Mesenchymal stem cell (in vitro differentiated cells and primary cell): Measurements from ENCODE around the gene TSPAN11.

Experiments used
- DNase-seq: peaks from one replicate; pipeline ENCODE4 v3.0.0-alpha.2; 2013
- H2AFZ ChIP-seq: one replicate; pipeline ENCODE4 v1.6.1; 2013; ENCODE audit warnings: low read depth, mild to moderate bottlenecking, control low read depth, inconsistent platforms, low read length, moderate library complexity
- H2AK5ac ChIP-seq: 2 replicates; pipeline ENCODE4 v1.6.1; 2013; ENCODE audit warnings: low read length, moderate library complexity, mild to moderate bottlenecking, inconsistent platforms; ENCODE audit not compliant: severe bottlenecking
- H2BK120ac ChIP-seq: one replicate; pipeline ENCODE4 v1.6.1; 2013; ENCODE audit warnings: low read depth, mild to moderate bottlenecking, inconsistent platforms, low read length, moderate library complexity
- H2BK12ac ChIP-seq, 2 experiments: one replicate each; pipeline ENCODE4 v1.6.1; 2013; ENCODE audit warnings: inconsistent platforms in 2 of 2, low read length in 2 of 2, mild to moderate bottlenecking in 2 of 2, moderate library complexity in 2 of 2, control low read depth in 1 of 2
- H2BK15ac ChIP-seq: one replicate; pipeline ENCODE4 v1.6.1; 2013; ENCODE audit warnings: mild to moderate bottlenecking, low read depth, inconsistent platforms; ENCODE audit not compliant: poor library complexity, severe bottlenecking
- H2BK5ac ChIP-seq: 2 replicates; pipeline ENCODE4 v1.6.1; 2013; ENCODE audit warnings: low read depth, mild to moderate bottlenecking, low read length, control low read depth, inconsistent platforms; ENCODE audit not compliant: poor library complexity, severe bottlenecking
- H3K14ac ChIP-seq, 2 experiments: one replicate each; pipeline ENCODE4 v1.6.1; 2013; ENCODE audit warnings: inconsistent platforms in 2 of 2, low read length in 2 of 2, control low read depth in 1 of 2, mild to moderate bottlenecking in 1 of 2, moderate library complexity in 1 of 2
- H3K18ac ChIP-seq, 2 experiments: one replicate each; pipeline ENCODE4 v1.6.1; 2013; ENCODE audit warnings: inconsistent platforms in 2 of 2, low read length in 2 of 2, control low read depth in 1 of 2, low read depth in 1 of 2, mild to moderate bottlenecking in 1 of 2
- H3K23ac ChIP-seq, 2 experiments: one replicate each; pipeline ENCODE4 v1.6.1; 2013; ENCODE audit warnings: inconsistent platforms in 2 of 2, low read length in 2 of 2, mild to moderate bottlenecking in 2 of 2, moderate library complexity in 2 of 2, control low read depth in 1 of 2
- H3K27ac ChIP-seq: 2 replicates; pipeline ENCODE4 v1.5.1; 2013; ENCODE audit warnings: mild to moderate bottlenecking, moderate library complexity, low read length, control low read depth, inconsistent platforms; ENCODE audit not compliant: poor library complexity, severe bottlenecking
- H3K27me3 ChIP-seq, 2 experiments: 2 replicates each; pipeline versions ENCODE4 v1.6.1 to v1.7.0; 2013; ENCODE audit warnings: low read length in 2 of 2, mild to moderate bottlenecking in 2 of 2, moderate library complexity in 2 of 2, control low read depth in 1 of 2, inconsistent platforms in 1 of 2; ENCODE audit not compliant: control insufficient read depth in 1 of 2, insufficient read depth in 1 of 2
- H3K36me3 ChIP-seq, 2 experiments: 2 replicates each; pipeline versions ENCODE4 v1.6.1 to v1.7.0; 2013; ENCODE audit warnings: low read length in 2 of 2, control low read depth in 1 of 2, inconsistent platforms in 1 of 2, low read depth in 1 of 2, mild to moderate bottlenecking in 1 of 2; ENCODE audit not compliant: insufficient read depth in 2 of 2, control insufficient read depth in 1 of 2
- H3K4ac ChIP-seq, 2 experiments: one replicate each; pipeline ENCODE4 v1.6.1; 2013; ENCODE audit warnings: inconsistent platforms in 2 of 2, low read length in 2 of 2, mild to moderate bottlenecking in 2 of 2, moderate library complexity in 2 of 2, control low read depth in 1 of 2, low read depth in 1 of 2
- H3K4me1 ChIP-seq: 2 replicates; pipeline ENCODE4 v1.6.1; 2013; ENCODE audit warnings: low read depth, low read length, control low read depth; ENCODE audit not compliant: control insufficient read depth, insufficient read depth
- H3K4me2 ChIP-seq: 2 replicates; pipeline ENCODE4 v1.6.1; 2013; ENCODE audit warnings: low read length, mild to moderate bottlenecking, inconsistent platforms; ENCODE audit not compliant: poor library complexity, severe bottlenecking
- H3K4me3 ChIP-seq, 2 experiments: 2 replicates each; pipeline versions ENCODE4 v1.5.1 to v1.7.0; 2013; ENCODE audit warnings: low read length in 2 of 2, mild to moderate bottlenecking in 2 of 2, control low read depth in 1 of 2, low read depth in 1 of 2; ENCODE audit not compliant: insufficient read depth in 1 of 2
- H3K79me1 ChIP-seq: replicated peaks from 2 replicates; pipeline ENCODE4 v1.6.1; 2013; ENCODE audit warnings: mild to moderate bottlenecking, control low read depth, low read length, inconsistent platforms; ENCODE audit not compliant: poor library complexity, severe bottlenecking
- H3K9ac ChIP-seq: 2 replicates; pipeline ENCODE4 v1.7.0; 2013; ENCODE audit warnings: mild to moderate bottlenecking, low read length, moderate library complexity
- H3K9me3 ChIP-seq: 2 replicates; pipeline ENCODE4 v1.7.0; 2013; ENCODE audit warnings: mild to moderate bottlenecking, low read length; ENCODE audit not compliant: control insufficient read depth
- H4K8ac ChIP-seq: one replicate; pipeline ENCODE4 v1.6.1; 2013; ENCODE audit warnings: inconsistent platforms, mild to moderate bottlenecking, low read length, moderate library complexity
- H4K91ac ChIP-seq: one replicate; pipeline ENCODE4 v1.6.1; 2013; ENCODE audit warnings: mild to moderate bottlenecking, low read length, inconsistent platforms
- WGBS: methylation state at CpG from one replicate; pipeline ENCODE4 v1.1.7; 2013; ENCODE audit warnings: mixed read lengths; 5-methylcytosine and 5-hydroxymethylcytosine counted together

The TSPAN11 gene

DNA sequence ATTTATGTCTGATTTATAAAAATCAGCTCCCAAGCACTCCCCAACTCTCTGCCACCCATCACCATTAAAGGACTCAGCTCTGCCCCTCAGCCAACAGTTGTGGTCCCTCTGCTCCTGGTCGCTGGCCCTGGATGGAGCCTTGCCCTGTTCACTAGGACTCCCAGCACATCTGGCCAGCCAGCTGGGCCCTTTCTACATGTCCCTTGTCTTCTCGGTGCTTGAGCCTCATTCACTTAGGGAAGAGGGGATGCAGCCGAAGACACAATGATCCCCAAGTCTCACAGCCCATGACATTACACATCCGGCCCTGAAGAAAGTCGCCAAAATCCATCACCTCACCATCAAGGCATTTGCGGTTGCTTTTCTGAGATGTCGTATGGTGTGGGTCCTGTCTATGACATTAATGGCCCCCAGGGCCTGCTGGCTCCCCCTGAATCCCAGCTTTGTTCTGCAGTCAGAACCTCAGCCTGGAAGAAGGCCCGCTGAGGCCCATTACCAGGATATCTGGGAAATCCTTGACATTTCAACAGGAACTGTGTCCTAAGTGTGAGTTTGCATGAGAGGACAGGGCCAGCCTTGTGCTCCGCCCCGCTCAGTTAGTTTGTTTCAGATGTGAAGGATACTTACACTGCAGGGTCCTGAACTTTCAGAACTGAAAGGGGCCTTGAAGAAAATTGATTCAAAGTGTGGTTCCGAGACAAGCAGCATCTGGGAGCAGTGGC, 19.1 kb downstream of the TSPAN11 start:
- H4K8ac ChIP-seq = no peak overlapping the region
- no peak overlapping the region for H3K4me3 ChIP-seq
- H3K4ac ChIP-seq = no peak overlapping the region
- H2BK5ac ChIP-seq = no peak overlapping the region
- no peak overlapping the region for H3K27ac ChIP-seq
- H3K9me3 ChIP-seq = no peaks in the 10 kb centered on the region
- no peak overlapping the region for H4K91ac ChIP-seq
- no peak overlapping the region for H3K4me2 ChIP-seq
- H3K27me3 ChIP-seq = peaks cover 0 to 30% of the 10 kb centered on the region in 2 experiments
- no peak overlapping the region for H2BK15ac ChIP-seq
- no peak overlapping the region for H2BK120ac ChIP-seq
- no peak overlapping the region for H2AFZ ChIP-seq
- no peaks in the 10 kb centered on the region for H3K79me1 ChIP-seq
- H3K4me1 ChIP-seq = no peaks in the 10 kb centered on the region
- WGBS = 96% methylated on average over 11 of the region's 11 CpGs
- no peak overlapping the region for H3K9ac ChIP-seq
- no peak overlapping the region for H2BK12ac ChIP-seq
- peaks cover 0 to 2% of the 10 kb centered on the region in 2 experiments for H3K36me3 ChIP-seq
- no peak overlapping the region for H3K18ac ChIP-seq
- H3K23ac ChIP-seq = no peak overlapping the region
- H3K14ac ChIP-seq = no peak overlapping the region
- DNase-seq = no peak
- no peak overlapping the region for H2AK5ac ChIP-seq

DNA sequence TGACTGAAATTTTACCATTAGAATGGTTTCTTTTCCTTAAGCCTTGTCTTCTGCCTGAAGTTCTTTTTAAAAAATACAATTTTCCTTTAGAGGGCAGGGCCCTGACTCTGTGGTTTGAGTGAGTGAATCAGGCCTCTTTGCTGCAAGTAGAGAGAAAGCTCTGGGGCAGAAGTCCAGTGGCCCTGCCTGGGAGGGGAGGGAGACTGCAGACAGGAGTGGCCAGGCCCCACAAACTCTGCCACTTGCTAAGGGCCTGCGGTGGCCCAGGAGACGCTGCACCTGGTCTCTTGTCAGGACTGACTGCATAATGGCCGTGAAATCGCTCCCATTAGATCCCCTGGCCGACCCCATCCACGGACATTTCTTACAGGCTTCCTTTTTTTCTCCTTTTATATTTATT, 25.5 kb downstream of the TSPAN11 start:
- no peak overlapping the region for H2BK5ac ChIP-seq
- H3K27me3 ChIP-seq = peaks cover 0 to 19% of the 10 kb centered on the region in 2 experiments
- no peak overlapping the region for H2AK5ac ChIP-seq
- no peak overlapping the region for H3K23ac ChIP-seq
- H3K4me1 ChIP-seq = no peaks in the 10 kb centered on the region
- H3K9ac ChIP-seq = no peak overlapping the region
- H2BK12ac ChIP-seq = no peak overlapping the region
- no peak overlapping the region for H2BK120ac ChIP-seq
- no peaks in the 10 kb centered on the region for H3K9me3 ChIP-seq
- no peak overlapping the region for H3K14ac ChIP-seq
- H3K4ac ChIP-seq = no peak overlapping the region
- H4K91ac ChIP-seq = no peak overlapping the region
- no peak overlapping the region for H3K4me3 ChIP-seq
- no peaks in the 10 kb centered on the region for H3K36me3 ChIP-seq
- no peak overlapping the region for H3K27ac ChIP-seq
- H3K18ac ChIP-seq = no peak overlapping the region
- no peaks in the 10 kb centered on the region for H3K79me1 ChIP-seq
- no peak overlapping the region for H3K4me2 ChIP-seq
- H2BK15ac ChIP-seq = no peak overlapping the region
- DNase-seq = no peak
- H2AFZ ChIP-seq = no peak overlapping the region
- 29% methylated on average over 4 of the region's 6 CpGs for WGBS
- no peak overlapping the region for H4K8ac ChIP-seq

DNA sequence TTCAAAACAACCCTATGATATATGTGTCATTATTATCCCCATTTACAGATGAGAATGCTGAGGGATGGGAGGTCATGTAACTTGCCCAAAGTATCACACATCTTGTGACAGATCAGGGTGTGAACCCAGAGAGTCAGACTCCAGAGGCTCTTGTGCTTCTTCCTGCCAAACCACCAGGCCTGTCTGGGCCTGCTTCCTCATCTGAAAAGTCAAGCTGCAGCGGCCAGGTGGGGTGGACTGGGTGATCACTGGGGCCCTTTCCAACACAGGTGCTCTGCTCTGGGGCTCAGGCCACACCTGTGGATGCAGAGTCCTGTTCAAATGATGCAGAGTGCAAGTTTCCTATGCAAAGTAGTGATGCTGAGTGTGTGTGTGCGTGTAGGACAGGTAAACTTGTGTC, 26.7 kb downstream of the TSPAN11 start:
- H3K4me1 ChIP-seq = no peaks in the 10 kb centered on the region
- 76% methylated on average over 2 of the region's 2 CpGs for WGBS
- H3K4me2 ChIP-seq = no peak overlapping the region
- H2AFZ ChIP-seq = no peak overlapping the region
- no peak overlapping the region for H3K9ac ChIP-seq
- no peak overlapping the region for H2BK15ac ChIP-seq
- no peak overlapping the region for H2AK5ac ChIP-seq
- H3K18ac ChIP-seq = no peak overlapping the region
- no peaks in the 10 kb centered on the region for H3K79me1 ChIP-seq
- no peak for DNase-seq
- H3K14ac ChIP-seq = no peak overlapping the region
- H3K4ac ChIP-seq = no peak overlapping the region
- H3K23ac ChIP-seq = no peak overlapping the region
- peaks cover 5 to 26% of the 10 kb centered on the region in 2 experiments for H3K27me3 ChIP-seq
- H2BK12ac ChIP-seq = no peak overlapping the region
- H2BK5ac ChIP-seq = no peak overlapping the region
- H3K4me3 ChIP-seq = no peak overlapping the region
- no peaks in the 10 kb centered on the region for H3K9me3 ChIP-seq
- H3K36me3 ChIP-seq = no peaks in the 10 kb centered on the region
- no peak overlapping the region for H2BK120ac ChIP-seq
- no peak overlapping the region for H4K8ac ChIP-seq
- no peak overlapping the region for H4K91ac ChIP-seq
- H3K27ac ChIP-seq = no peak overlapping the region

DNA sequence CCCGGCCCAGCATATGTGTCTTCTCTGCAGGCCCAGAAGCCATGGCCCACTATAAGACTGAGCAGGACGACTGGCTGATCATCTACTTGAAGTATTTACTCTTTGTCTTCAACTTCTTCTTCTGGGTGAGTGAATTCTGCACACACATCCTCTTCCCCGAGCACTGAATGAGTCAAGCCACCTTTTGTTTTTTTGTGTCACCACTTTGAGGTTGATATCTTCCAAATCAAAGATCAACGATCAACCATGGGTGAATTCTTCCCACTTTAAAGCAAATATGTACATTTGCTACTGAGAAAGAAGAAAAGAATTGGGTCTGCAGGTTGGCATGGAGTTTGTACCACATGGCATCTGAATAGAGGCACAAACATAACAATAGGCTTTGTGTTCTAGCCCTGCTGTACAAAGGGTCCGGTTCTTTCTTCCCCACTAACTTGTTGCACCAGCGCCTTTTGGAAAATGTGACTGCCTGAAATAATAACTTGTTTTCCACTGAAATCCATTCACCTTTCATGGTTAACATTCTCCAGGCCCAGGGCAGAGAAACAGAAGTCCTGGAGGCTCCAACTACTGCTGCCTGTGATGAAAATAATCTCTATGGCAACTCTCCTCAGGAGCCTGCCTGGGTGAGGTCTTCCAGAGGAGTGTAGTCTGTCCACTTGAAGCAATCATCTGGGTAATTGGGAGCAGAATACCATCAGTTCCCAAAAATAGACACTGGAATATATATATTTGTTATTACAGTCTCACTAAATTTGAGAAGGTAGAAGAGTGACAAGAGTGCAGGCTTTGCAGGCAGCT, 27.6 kb downstream of the TSPAN11 start:
- Histone ChIP-seq H3K4me1 (no peaks in the 10 kb centered on the region), H2BK15ac (no peak overlapping the region), H3K14ac (peak overlapping the region in 1 of 2 experiments; percentile 4), H3K4me2 (no peak overlapping the region), H3K79me1 (no peaks in the 10 kb centered on the region), H3K36me3 (no peaks in the 10 kb centered on the region), H3K9me3 (no peaks in the 10 kb centered on the region), H2BK12ac (no peak overlapping the region), H2AFZ (no peak overlapping the region), H3K27ac (no peak overlapping the region), H4K91ac (no peak overlapping the region), H2BK5ac (no peak overlapping the region), H2AK5ac (no peak overlapping the region), H4K8ac (no peak overlapping the region), H3K9ac (no peak overlapping the region), H3K27me3 (peaks cover 14 to 31% of the 10 kb centered on the region in 2 experiments), H3K4me3 (no peak overlapping the region), H2BK120ac (no peak overlapping the region), H3K23ac (no peak overlapping the region), H3K18ac (no peak overlapping the region), H3K4ac (no peak overlapping the region)
- 81% methylated on average over 6 of the region's 6 CpGs for WGBS
- DNase-seq = no peak
